ENCODE measurements around the gene OR6V1.

Gene OR6V1

GRCh38 chr7:143055754-143056153 lies 3.6 kb downstream of the OR6V1 start:
- Histone ChIP-seq H3K4me3 (ENCODE audit: low read length) (no peak overlapping the region), H3K27ac (ENCODE audit: low read depth, low read length) (no peak overlapping the region), H3F3A (ENCODE audit: control insufficient read depth, insufficient read depth) (peaks cover 6% of the 10 kb centered on the region; the same call in 1 of the 2 replicates), H4K20me1 (ENCODE audit: control insufficient read depth, insufficient read depth, low read depth, low read length) (no peaks in the 10 kb centered on the region), H3K4me2 (ENCODE audit: low read length) (no peak overlapping the region), H3K79me2 (ENCODE audit: control insufficient read depth, low read length) (no peaks in the 10 kb centered on the region), H3K27me3 (ENCODE audit: control insufficient read depth, low read length) (no peaks in the 10 kb centered on the region), H3K36me3 (ENCODE audit: control insufficient read depth, low read length) (no peaks in the 10 kb centered on the region), H3K9me3 (ENCODE audit: control insufficient read depth, insufficient read depth, low read length) (no peaks in the 10 kb centered on the region), H3K9me2 (replicated peaks; ENCODE audit: control insufficient read depth, low read length) (no peaks in the 10 kb centered on the region), H3K4me1 (ENCODE audit: control insufficient read depth, low read length) (peaks cover 23% of the 10 kb centered on the region)
- TF ChIP-seq CTCF (IDR thresholded peaks at IDR 0.05; ENCODE audit: low read depth, low read length, poor library complexity, severe bottlenecking) (no peak), EZH2phosphoT487 (IDR thresholded peaks at IDR 0.05; ENCODE audit: borderline replicate concordance, low read length) (no peak)

- H3K27ac ChIP-seq (ENCODE audit: low read depth, low read length) = no peak overlapping the region
- H4K20me1 ChIP-seq (ENCODE audit: control insufficient read depth, insufficient read depth, low read depth, low read length) = no peaks in the 10 kb centered on the region
- H3K9me3 ChIP-seq (ENCODE audit: control insufficient read depth, insufficient read depth, low read length) = peaks cover 4% of the 10 kb centered on the region; the same call in 1 of the 2 replicates
- H3K4me2 ChIP-seq (ENCODE audit: low read length) = no peak overlapping the region
- no peaks in the 10 kb centered on the region for H3K79me2 ChIP-seq (ENCODE audit: control insufficient read depth, low read length)
- TF ChIP-seq EZH2phosphoT487 (IDR thresholded peaks at IDR 0.05; ENCODE audit: borderline replicate concordance, low read length) (no peak), CTCF (IDR thresholded peaks at IDR 0.05; ENCODE audit: low read depth, low read length, poor library complexity, severe bottlenecking) (no peak)
- peaks cover 19% of the 10 kb centered on the region for H3K4me1 ChIP-seq (ENCODE audit: control insufficient read depth, low read length)
- H3F3A ChIP-seq (ENCODE audit: control insufficient read depth, insufficient read depth) = no peaks in the 10 kb centered on the region
- no peaks in the 10 kb centered on the region for H3K9me2 ChIP-seq (replicated peaks; ENCODE audit: control insufficient read depth, low read length)
- H3K27me3 ChIP-seq (ENCODE audit: control insufficient read depth, low read length) = no peaks in the 10 kb centered on the region
- H3K36me3 ChIP-seq (ENCODE audit: control insufficient read depth, low read length) = no peaks in the 10 kb centered on the region
- H3K4me3 ChIP-seq (ENCODE audit: low read length) = no peak overlapping the region
Measured at GRCh38 chr7:143063741-143064140, 11.6 kb downstream of the OR6V1 start.

GRCh38 chr7:143068446-143068845 lies 16.3 kb downstream of the OR6V1 start:
- no peaks in the 10 kb centered on the region for H3K27me3 ChIP-seq (ENCODE audit: control insufficient read depth, low read length)
- no peaks in the 10 kb centered on the region for H3K79me2 ChIP-seq (ENCODE audit: control insufficient read depth, low read length)
- no peaks in the 10 kb centered on the region for H3K36me3 ChIP-seq (ENCODE audit: control insufficient read depth, low read length)
- H4K20me1 ChIP-seq (ENCODE audit: control insufficient read depth, insufficient read depth, low read depth, low read length) = no peaks in the 10 kb centered on the region
- H3K27ac ChIP-seq (ENCODE audit: low read depth, low read length) = no peak overlapping the region
- H3K4me2 ChIP-seq (ENCODE audit: low read length) = no peak overlapping the region
- H3K4me3 ChIP-seq (ENCODE audit: low read length) = no peak overlapping the region
- no peaks in the 10 kb centered on the region for H3F3A ChIP-seq (ENCODE audit: control insufficient read depth, insufficient read depth)
- TF ChIP-seq CTCF (IDR thresholded peaks at IDR 0.05; ENCODE audit: low read depth, low read length, poor library complexity, severe bottlenecking) (no peak), EZH2phosphoT487 (IDR thresholded peaks at IDR 0.05; ENCODE audit: borderline replicate concordance, low read length) (no peak)
- H3K9me2 ChIP-seq (replicated peaks; ENCODE audit: control insufficient read depth, low read length) = no peaks in the 10 kb centered on the region
- peaks cover 4% of the 10 kb centered on the region; the same call in 1 of the 2 replicates for H3K4me1 ChIP-seq (ENCODE audit: control insufficient read depth, low read length)
- H3K9me3 ChIP-seq (ENCODE audit: control insufficient read depth, insufficient read depth, low read length) = no peaks in the 10 kb centered on the region

All from DOHH2 (cell line).